Measurements from ENCODE around the gene TRIM56. TPM values are rescaled to one million over a fixed set of nuclear protein-coding genes. Genes with fewer than 3 reads are reported as not detected.

Gene TRIM56
- total and polyA plus RNA-seq, 9 of the 15 experiments (the other 6 are each of a cell fraction or from before 2014, with no cell fraction given) = 2.0 to 29.7 (median 11.6) TPM

DNA sequence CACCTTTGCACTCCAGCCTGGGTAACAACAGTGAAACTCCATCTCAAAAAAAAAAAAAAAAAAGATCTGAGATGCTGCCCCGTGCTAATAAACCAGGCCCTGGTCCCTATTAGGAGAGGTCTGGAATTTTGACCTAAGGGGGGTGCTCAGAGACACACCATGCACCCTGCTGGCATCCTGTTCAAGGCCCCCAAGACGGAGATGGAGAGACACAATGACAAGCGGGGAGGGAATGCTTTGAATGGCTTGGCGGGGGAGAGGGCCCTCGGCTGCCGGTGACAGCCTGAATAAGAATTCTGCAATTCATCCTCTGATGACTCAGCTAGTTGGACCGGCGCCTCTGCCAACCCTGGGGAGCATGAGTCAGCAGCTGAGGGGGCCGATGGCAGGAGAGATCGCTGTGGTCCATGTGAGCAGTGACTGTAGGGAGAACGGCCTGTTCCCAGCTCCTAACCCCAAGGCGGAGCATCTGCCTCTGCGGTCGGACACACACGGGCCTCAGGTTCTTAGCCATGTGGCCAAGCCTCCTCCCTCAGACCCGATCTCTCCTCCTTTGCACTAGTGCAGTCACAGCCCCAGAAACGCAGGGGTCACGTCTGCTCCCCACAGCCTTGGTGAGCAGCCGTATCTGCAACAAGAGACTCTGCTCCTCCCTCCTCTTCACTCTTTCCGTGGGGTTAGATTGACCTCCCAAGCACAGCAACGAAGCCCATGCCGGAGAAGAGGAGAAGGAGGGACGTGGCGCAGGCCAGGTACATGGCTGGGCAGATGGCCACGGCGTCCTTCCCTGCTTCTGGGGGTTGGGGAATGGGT lies 14.9 kb downstream of the TRIM56 start:
- FAIRE-seq (peak; percentile 99), DNase-seq (ENCODE audit: extremely low read depth in 1 of 4, low spot score in 3 of 4) (peak; percentile 96 to 99 (median 98)), ATAC-seq (peak; percentile 95)
- intact Hi-C loops (cut with micrococcal nuclease) = loop anchor here (1.0 kb wide), 1 partner anchor 38 kb away; no protein-coding TSS in a partner anchor
- no TSS peak for BruUV-seq (replicated peaks)
- 4% methylated on average over 25 of the region's 26 CpGs for WGBS (ENCODE audit: insufficient coverage, low coverage, missing lambda C conversion rate)
- CTCF ChIA-PET (ENCODE audit: low intra/inter-chr PET ratio) = interaction anchor here (0.6 kb wide), 1 partner anchor 206 kb away, joined by 3 read pairs; no protein-coding TSS in a partner anchor
- Histone ChIP-seq H3K79me2 (ENCODE audit: control insufficient read depth, insufficient read depth, low read length) (no peaks in the 10 kb centered on the region), H3K27me3 (ENCODE audit: control insufficient read depth in 2 of 2, insufficient read depth in 2 of 2, low read length in 2 of 2) (no peaks in the 10 kb centered on the region), H3K4me1 (replicated peaks in 1 of 2; ENCODE audit: control insufficient read depth in 2 of 2, insufficient read depth in 2 of 2, low read length in 2 of 2) (peaks cover 47 to 57% of the 10 kb centered on the region in 2 experiments), H3K36me3 (ENCODE audit: control insufficient read depth, insufficient read depth, low read length) (no peaks in the 10 kb centered on the region), H3K9ac (ENCODE audit: insufficient read depth in 1 of 2, low read depth in 2 of 2, low read length in 2 of 2) (peak overlapping the region; percentile 62 to 89), H3K27ac (ENCODE audit: extremely low read depth, low read depth, low read length) (peak overlapping the region; percentile 81), H3K9me1 (ENCODE audit: control insufficient read depth, insufficient read depth, low read length) (no peaks in the 10 kb centered on the region), H3K4me3 (no peak overlapping the region), H4K20me1 (replicated peaks; ENCODE audit: control insufficient read depth, insufficient read depth, low read length) (no peaks in the 10 kb centered on the region), H3K9me3 (replicated peaks; ENCODE audit: control insufficient read depth, insufficient read depth, low read depth, low read length) (no peaks in the 10 kb centered on the region), H3K4me2 (ENCODE audit: insufficient read depth, low read length) (peak overlapping the region; percentile 76), H2AFZ (ENCODE audit: low read depth, low read length) (peak overlapping the region; percentile 85)
- in situ Hi-C loops (cut with MboI) = no loop called here
- POLR2A ChIA-PET = interaction anchor here (0.6 to 1.5 kb wide), 14 partner anchors 10 to 394 kb away, joined by 3 to 6 read pairs (median 4); partner anchors contain the start of genes POP7, SERPINE1, TRIM56 and UFSP1
- TF ChIP-seq ZNF347 (CRISPR knock-in tag; IDR thresholded peaks at IDR 0.05; ENCODE audit: low read depth) (no peak), ZNF239 (CRISPR knock-in tag; IDR thresholded peaks at IDR 0.05) (no peak), ZBTB11 (CRISPR knock-in tag; IDR thresholded peaks at IDR 0.05) (peak in 1 of 3 experiments; percentile 78; a peak in 3 of 6 replicates), ZNF436 (CRISPR knock-in tag; IDR thresholded peaks at IDR 0.05) (no peak), CAMTA2 (CRISPR knock-in tag; conservative IDR thresholded peaks at IDR 0.05) (peak; percentile 79; the same call in 1 of the 2 replicates), ZNF717 (CRISPR knock-in tag; IDR thresholded peaks at IDR 0.05) (no peak), GTF2E2 (tag; IDR thresholded peaks at IDR 0.05) (no peak), ZNF12 (CRISPR knock-in tag; IDR thresholded peaks at IDR 0.05) (no peak), ZNF398 (CRISPR knock-in tag; IDR thresholded peaks at IDR 0.05) (no peak), ZNF224 (CRISPR knock-in tag; IDR thresholded peaks at IDR 0.05) (no peak), ZNF212 (CRISPR knock-in tag; IDR thresholded peaks at IDR 0.05) (0 out of 2 replicates have a peak, but pooled peaks have one; percentile 30), CHD4 (IDR thresholded peaks at IDR 0.05; ENCODE audit: insufficient read depth, insufficient replicate concordance, low read depth, low read length, poor library complexity, severe bottlenecking) (no peak), ZNF184 (CRISPR knock-in tag; IDR thresholded peaks at IDR 0.05) (no peak)
- TF ChIP-seq, protein P1, sequence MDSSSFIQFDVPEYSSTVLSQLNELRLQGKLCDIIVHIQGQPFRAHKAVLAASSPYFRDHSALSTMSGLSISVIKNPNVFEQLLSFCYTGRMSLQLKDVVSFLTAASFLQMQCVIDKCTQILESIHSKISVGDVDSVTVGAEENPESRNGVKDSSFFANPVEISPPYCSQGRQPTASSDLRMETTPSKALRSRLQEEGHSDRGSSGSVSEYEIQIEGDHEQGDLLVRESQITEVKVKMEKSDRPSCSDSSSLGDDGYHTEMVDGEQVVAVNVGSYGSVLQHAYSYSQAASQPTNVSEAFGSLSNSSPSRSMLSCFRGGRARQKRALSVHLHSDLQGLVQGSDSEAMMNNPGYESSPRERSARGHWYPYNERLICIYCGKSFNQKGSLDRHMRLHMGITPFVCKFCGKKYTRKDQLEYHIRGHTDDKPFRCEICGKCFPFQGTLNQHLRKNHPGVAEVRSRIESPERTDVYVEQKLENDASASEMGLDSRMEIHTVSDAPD (CRISPR knock-in tag; IDR thresholded peaks at IDR 0.05) = no peak

Measured in K562 (cell line).